Vagina (tissue), 2 donors: ENCODE measurements around the gene ACVRL1. TPM values are rescaled to one million over a fixed set of nuclear protein-coding genes. Genes with fewer than 3 reads are reported as not detected.

Source experiments
- DNase-seq, 2 donors: peaks; one replicate each; pipeline ENCODE4 v3.0.0-alpha.2; 2017; ENCODE audit errors: extremely low spot score in 2 of 2
- H3K27ac ChIP-seq: fragments of 200-600 bp; sonication (generic); one replicate; pipeline ENCODE4 v1.5.1; 2019
- H3K27me3 ChIP-seq: fragments of 200-600 bp; sonication (generic); one replicate; pipeline ENCODE4 v1.5.1; 2019
- H3K36me3 ChIP-seq, 2 donors: fragments of 200-600 bp; sonication (generic); one replicate each; pipeline ENCODE4 v1.5.1; 2017 to 2019
- H3K4me1 ChIP-seq: fragments of 200-600 bp; sonication (generic); one replicate; pipeline ENCODE4 v1.5.1; 2019
- H3K4me3 ChIP-seq, 2 donors: fragments of 200-600 bp; sonication (generic); 1 replicate in 1 of 2; 2 replicates in 1 of 2; pipeline ENCODE4 v1.5.1; 2016 to 2019
- H3K9me3 ChIP-seq: fragments of 200-600 bp; sonication (generic); one replicate; pipeline ENCODE4 v1.5.1; 2019
- POLR2A ChIP-seq, 2 donors: fragments of 450-650 bp; IDR thresholded peaks; one replicate each; pipeline ENCODE4 v1.6.1; 2017; ENCODE audit warnings: antibody characterized with exemption in 2 of 2, mild to moderate bottlenecking in 2 of 2, moderate library complexity in 2 of 2
- POLR2AphosphoS5 ChIP-seq, 2 donors: sonication (generic); formaldehyde crosslinking; IDR thresholded peaks; one replicate each; pipeline ENCODE4 v1.9.0; 2017; ENCODE audit warnings: antibody characterized with exemption in 2 of 2, mild to moderate bottlenecking in 2 of 2, low read depth in 1 of 2; ENCODE audit not compliant: insufficient read depth in 1 of 2
- intact Hi-C: fragments of 100-400 bp; cut with DNase I; formaldehyde crosslinking; loops from one replicate; pipeline ENCODE4 v1.15.1; 2023
- total RNA-seq: library from RNA; depleted of rRNA; stranded (reverse); fragments of >200 nt; gene quantifications from one replicate; pipeline ENCODE4 v1.2.3, GENCODE V29; 2016
- TF ChIP-seq, protein P1 (sequence below), 3 experiments: fragments of 450-650 bp in 2 of 3; fragments of 200-600 bp in 1 of 3; sonication (generic) in 1 of 3; IDR thresholded peaks; one replicate each; pipeline ENCODE4 v1.5.1; 2017 to 2019; ENCODE audit warnings: antibody characterized with exemption in 3 of 3, mild to moderate bottlenecking in 2 of 3, moderate library complexity in 2 of 3

ACVRL1 gene
- total RNA-seq, 1 donor from 2014 or later, result 115 TPM

DNA sequence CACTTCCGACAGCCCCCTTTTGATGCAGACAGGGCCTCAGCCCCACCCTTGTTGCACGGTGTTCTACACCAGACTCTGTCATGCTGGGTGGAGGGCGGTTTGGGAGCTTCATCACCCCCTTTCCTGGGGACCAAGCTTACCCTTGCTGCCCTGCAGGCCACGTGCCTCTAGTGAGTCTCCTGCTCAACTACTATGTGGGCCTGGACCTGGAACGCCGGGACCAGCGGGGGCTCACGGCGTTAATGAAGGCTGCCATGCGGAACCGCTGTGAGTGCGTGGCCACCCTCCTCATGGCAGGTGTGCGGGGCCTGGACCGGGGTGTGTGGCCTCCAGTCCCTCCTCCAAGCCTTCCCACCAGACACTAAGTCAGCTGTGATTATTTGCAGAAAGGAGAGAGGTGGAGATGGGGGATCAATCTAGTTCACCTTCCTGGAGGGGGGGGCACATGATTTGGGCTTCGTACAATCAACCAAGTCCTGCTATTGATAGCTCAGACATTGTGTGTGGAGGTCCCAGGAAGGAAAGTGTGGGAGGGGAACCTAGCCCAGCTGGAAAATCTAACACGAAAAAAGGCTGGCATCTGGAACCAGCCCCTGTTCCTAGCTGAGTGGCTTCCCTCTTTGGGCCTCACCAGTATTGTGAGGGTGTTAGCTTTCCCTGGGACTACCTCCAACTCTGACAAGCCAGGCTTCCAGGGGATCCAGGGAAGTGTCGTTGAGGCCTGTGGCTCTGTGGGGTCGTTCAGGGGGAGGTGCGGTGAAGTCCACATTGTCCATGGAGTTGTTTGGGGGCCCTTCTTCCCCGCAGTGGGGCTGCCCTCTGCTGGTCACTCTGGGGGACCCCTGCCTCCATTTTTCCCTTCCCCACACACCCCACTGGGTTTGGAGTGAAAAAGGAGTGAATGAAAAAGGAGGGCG, 17.8 kb upstream of the ACVRL1 start:
- intact Hi-C loops, result loop anchor here (5.0 kb wide), 1 partner anchor 93 kb away; no protein-coding TSS in a partner anchor
- Histone ChIP-seq H3K27me3 (no peaks in the 10 kb centered on the region), H3K4me3 (no peak overlapping the region), H3K4me1 (peaks cover 18% of the 10 kb centered on the region), H3K36me3 (no peaks in the 10 kb centered on the region), H3K27ac (no peak overlapping the region), H3K9me3 (no peaks in the 10 kb centered on the region)
- TF ChIP-seq, protein P1, sequence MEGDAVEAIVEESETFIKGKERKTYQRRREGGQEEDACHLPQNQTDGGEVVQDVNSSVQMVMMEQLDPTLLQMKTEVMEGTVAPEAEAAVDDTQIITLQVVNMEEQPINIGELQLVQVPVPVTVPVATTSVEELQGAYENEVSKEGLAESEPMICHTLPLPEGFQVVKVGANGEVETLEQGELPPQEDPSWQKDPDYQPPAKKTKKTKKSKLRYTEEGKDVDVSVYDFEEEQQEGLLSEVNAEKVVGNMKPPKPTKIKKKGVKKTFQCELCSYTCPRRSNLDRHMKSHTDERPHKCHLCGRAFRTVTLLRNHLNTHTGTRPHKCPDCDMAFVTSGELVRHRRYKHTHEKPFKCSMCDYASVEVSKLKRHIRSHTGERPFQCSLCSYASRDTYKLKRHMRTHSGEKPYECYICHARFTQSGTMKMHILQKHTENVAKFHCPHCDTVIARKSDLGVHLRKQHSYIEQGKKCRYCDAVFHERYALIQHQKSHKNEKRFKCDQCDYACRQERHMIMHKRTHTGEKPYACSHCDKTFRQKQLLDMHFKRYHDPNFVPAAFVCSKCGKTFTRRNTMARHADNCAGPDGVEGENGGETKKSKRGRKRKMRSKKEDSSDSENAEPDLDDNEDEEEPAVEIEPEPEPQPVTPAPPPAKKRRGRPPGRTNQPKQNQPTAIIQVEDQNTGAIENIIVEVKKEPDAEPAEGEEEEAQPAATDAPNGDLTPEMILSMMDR (IDR thresholded peaks at IDR 0.05), result no peak
- no peak for TF ChIP-seq POLR2AphosphoS5 (IDR thresholded peaks at IDR 0.05; ENCODE audit: insufficient read depth in 1 of 2, low read depth in 1 of 2)
- no peak for TF ChIP-seq POLR2A (IDR thresholded peaks at IDR 0.05)
- no peak for DNase-seq

DNA sequence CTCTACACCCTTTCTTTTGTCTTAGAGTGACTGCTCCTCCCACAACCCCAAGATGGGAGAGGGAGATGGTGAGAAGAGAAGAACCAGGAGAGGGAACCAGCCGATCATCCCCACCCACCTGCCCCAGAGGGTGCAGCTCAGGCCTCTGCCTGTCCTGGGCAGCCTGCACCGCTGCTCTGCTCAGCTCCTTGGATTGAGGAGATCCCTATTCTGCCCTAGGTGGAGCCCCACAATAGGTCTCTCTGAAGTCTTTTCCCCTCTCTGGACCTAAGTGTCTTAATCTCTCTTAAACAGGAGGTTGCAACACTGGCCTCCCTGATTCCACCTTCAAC, 17.2 kb upstream of the ACVRL1 start:
- Histone ChIP-seq H3K4me1 (peaks cover 18% of the 10 kb centered on the region), H3K27ac (no peak overlapping the region), H3K4me3 (no peak overlapping the region), H3K9me3 (no peaks in the 10 kb centered on the region), H3K36me3 (no peaks in the 10 kb centered on the region), H3K27me3 (no peaks in the 10 kb centered on the region)
- DNase-seq, result no peak
- TF ChIP-seq, protein P1 (IDR thresholded peaks at IDR 0.05), result no peak
- TF ChIP-seq POLR2AphosphoS5 (IDR thresholded peaks at IDR 0.05; ENCODE audit: insufficient read depth in 1 of 2, low read depth in 1 of 2), result no peak
- no peak for TF ChIP-seq POLR2A (IDR thresholded peaks at IDR 0.05)
- intact Hi-C loops, result loop anchor here (5.0 kb wide), 1 partner anchor 92 kb away; no protein-coding TSS in a partner anchor

DNA sequence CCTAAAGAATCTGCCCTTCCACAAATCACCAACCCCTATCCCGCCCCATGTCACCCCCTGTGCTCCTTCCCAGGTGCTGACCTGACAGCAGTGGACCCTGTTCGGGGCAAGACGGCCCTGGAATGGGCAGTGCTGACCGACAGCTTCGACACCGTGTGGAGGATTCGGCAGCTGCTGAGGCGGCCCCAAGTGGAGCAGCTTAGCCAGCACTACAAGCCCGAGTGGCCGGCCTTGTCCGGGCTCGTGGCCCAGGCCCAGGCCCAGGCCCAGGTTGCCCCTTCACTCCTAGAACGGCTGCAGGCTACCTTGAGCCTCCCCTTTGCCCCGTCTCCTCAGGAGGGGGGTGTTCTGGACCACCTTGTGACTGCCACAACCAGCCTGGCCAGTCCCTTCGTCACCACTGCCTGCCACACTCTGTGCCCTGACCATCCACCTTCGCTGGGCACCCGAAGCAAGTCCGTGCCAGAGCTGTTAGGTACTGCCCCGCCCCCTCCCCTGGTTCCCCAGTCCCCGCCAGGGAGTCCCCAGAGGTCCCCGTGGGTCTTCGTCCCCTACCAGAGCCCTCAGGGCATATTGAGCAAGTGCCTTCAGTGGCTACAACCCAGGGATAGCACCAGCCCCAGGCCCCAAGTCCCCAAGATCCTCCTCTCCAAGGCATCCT, 16.7 kb upstream of the ACVRL1 start:
- no peaks in the 10 kb centered on the region for H3K9me3 ChIP-seq
- no peaks in the 10 kb centered on the region for H3K27me3 ChIP-seq
- no peaks in the 10 kb centered on the region for H3K36me3 ChIP-seq
- no peak overlapping the region for H3K27ac ChIP-seq
- peaks cover 18% of the 10 kb centered on the region for H3K4me1 ChIP-seq
- H3K4me3 ChIP-seq, result no peak overlapping the region
- no peak for TF ChIP-seq POLR2AphosphoS5 (IDR thresholded peaks at IDR 0.05; ENCODE audit: insufficient read depth in 1 of 2, low read depth in 1 of 2)
- TF ChIP-seq, protein P1 (IDR thresholded peaks at IDR 0.05), result no peak
- TF ChIP-seq POLR2A (IDR thresholded peaks at IDR 0.05), result no peak
- intact Hi-C loops, result loop anchor here (5.0 kb wide), 1 partner anchor 92 kb away; no protein-coding TSS in a partner anchor
- DNase-seq, result no peak

DNA sequence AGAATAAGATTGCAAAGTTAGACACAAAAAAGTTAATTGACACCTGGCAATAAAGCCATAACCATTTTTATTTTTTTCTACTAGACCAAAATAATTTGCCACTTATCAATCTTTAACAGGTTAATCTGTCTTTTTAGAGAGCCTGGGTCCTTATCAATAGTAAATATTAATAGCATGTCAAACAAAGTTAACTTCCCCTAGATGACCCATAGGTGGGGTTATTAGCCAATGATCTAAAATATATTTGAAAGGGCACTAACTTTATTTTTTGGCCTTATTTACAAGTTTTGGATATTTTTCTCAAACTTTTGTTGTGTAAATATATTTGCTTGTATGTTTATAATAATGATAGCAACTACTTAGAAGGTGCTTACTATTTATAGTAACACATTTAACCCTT, 15.5 kb upstream of the ACVRL1 start:
- no peak for TF ChIP-seq POLR2A (IDR thresholded peaks at IDR 0.05)
- TF ChIP-seq, protein P1 (IDR thresholded peaks at IDR 0.05), result no peak
- no peak for TF ChIP-seq POLR2AphosphoS5 (IDR thresholded peaks at IDR 0.05; ENCODE audit: insufficient read depth in 1 of 2, low read depth in 1 of 2)
- Histone ChIP-seq H3K9me3 (no peaks in the 10 kb centered on the region), H3K4me1 (peaks cover 11% of the 10 kb centered on the region), H3K27ac (no peak overlapping the region), H3K36me3 (no peaks in the 10 kb centered on the region), H3K4me3 (no peak overlapping the region), H3K27me3 (no peaks in the 10 kb centered on the region)
- no peak for DNase-seq
- intact Hi-C loops, result loop anchor here (5.0 kb wide), 1 partner anchor 90 kb away; no protein-coding TSS in a partner anchor
